ENCODE data around the gene NOP53.

The NOP53 gene

DNA sequence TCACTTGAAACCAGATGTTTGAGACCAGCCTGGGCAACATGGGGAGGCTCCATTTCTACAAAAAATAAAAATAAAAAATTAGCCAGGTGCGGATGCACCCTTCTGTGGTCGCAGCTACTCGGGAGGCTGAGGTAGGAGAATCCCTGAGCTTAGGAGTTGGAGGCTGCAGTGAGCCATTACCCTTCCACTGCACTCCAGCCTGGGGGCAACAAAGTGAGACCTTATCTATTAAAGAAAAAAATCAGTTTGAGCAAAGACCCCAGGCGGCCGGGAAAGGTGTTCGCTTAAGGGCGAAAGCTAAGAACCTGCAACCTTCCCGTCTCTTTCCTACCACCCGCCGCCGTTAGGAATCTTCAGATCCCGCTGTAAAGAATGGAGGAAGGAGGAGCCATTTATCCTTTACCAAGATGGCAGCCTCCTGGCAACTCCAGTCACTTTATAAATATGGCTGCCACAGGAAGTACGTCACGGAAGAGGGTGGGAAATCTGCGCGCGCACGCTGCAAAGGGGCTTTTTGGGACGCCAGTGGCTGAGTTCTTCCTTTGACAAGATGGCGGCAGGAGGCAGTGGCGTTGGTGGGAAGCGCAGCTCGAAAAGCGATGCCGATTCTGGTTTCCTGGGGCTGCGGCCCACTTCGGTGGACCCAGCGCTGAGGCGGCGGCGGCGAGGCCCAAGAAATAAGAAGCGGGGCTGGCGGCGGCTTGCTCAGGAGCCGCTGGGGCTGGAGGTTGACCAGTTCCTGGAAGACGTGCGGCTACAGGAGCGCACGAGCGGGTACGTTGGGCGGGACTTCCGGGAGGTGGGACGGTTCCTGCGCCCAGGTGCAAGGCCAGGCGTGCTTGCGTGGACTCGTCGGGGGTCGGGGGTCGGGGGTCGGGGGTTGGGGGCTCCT, at the start of gene NOP53:
Gene NOP53, plus strand, starts transcription at position 537 of the 892 bp plus-strand sequence. Its CDS starts 14 bp downstream, at position 551.
- no peaks in the 10 kb centered on the region for H3K9me3 Mint-ChIP-seq
- H3K27ac Mint-ChIP-seq, result peak within 1 kb of the TSS; percentile 99
- H3K4me1 Mint-ChIP-seq, result peaks cover 64% of the 10 kb centered on the region
- DNase-seq (peak; percentile 97), ATAC-seq (peak; percentile 56)
- peak within 1 kb of the TSS; percentile 99 for H3K4me3 Mint-ChIP-seq
- peaks cover 1% of the 10 kb centered on the region for H3K27me3 Mint-ChIP-seq
- peaks cover 26% of the 10 kb centered on the region for H3K36me3 Mint-ChIP-seq (ENCODE audit: low read depth)

GRCh38 chr19:47696635-47697034, 48.7 kb upstream of the NOP53 start:
- DNase-seq (no peak), ATAC-seq (no peak)
- no peaks in the 10 kb centered on the region for H3K9me3 Mint-ChIP-seq
- H3K4me1 Mint-ChIP-seq, result no peaks in the 10 kb centered on the region
- no peak overlapping the region for H3K4me3 Mint-ChIP-seq
- H3K27ac Mint-ChIP-seq, result no peak overlapping the region
- H3K36me3 Mint-ChIP-seq (ENCODE audit: low read depth), result no peaks in the 10 kb centered on the region
- H3K27me3 Mint-ChIP-seq, result no peaks in the 10 kb centered on the region

DNA sequence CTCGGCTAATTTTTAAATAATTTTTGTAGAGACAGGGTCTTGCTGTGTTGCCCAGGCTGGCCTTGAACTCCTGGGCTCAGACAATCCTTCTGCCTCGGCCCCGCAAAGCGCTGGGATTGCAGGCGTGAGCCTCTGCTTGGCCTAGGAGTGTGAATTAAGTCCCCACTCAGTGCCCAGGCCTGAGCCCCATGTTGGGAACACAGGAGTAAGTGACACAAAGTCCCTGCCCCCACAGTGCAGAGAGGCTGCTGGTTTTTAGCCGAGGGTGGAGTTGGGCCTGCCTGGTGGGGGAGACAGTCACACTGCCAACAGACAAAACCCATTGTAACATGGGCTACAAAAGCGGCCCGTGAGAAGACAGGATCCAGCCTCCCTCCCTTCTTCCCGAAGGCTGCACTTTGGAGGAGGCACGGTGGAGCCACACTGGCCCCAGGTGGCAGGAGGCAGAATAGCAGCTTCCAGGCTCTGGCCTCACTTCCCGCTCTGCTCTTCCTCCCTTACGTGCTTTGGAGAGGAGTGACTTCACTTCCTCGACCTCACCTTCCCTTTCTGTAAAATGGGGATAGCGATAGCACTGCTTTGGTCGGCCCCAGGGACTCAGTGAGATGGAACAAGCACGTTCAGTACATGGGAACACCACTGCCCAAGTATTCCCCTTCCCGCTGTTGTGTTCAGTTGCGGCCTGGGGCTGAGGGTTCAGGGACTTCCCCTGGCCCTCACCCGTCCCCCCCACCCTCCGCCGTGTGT, 47.3 kb upstream of the NOP53 start:
- peak; percentile 67 for ATAC-seq
- Mint-ChIP-seq H3K4me1 (no peaks in the 10 kb centered on the region), H3K9me3 (no peaks in the 10 kb centered on the region), H3K27ac (no peak overlapping the region), H3K27me3 (no peaks in the 10 kb centered on the region), H3K36me3 (ENCODE audit: low read depth) (peaks cover 3% of the 10 kb centered on the region), H3K4me3 (no peak overlapping the region)
- peak; percentile 62 for DNase-seq

GRCh38 chr19:47698631-47699359, 46.6 kb upstream of the NOP53 start:
- no peaks in the 10 kb centered on the region for H3K4me1 Mint-ChIP-seq
- no peak overlapping the region for H3K4me3 Mint-ChIP-seq
- ATAC-seq (no peak), DNase-seq (no peak)
- no peaks in the 10 kb centered on the region for H3K27me3 Mint-ChIP-seq
- H3K9me3 Mint-ChIP-seq, result no peaks in the 10 kb centered on the region
- H3K27ac Mint-ChIP-seq, result no peak overlapping the region
- H3K36me3 Mint-ChIP-seq (ENCODE audit: low read depth), result peaks cover 3% of the 10 kb centered on the region

DNA sequence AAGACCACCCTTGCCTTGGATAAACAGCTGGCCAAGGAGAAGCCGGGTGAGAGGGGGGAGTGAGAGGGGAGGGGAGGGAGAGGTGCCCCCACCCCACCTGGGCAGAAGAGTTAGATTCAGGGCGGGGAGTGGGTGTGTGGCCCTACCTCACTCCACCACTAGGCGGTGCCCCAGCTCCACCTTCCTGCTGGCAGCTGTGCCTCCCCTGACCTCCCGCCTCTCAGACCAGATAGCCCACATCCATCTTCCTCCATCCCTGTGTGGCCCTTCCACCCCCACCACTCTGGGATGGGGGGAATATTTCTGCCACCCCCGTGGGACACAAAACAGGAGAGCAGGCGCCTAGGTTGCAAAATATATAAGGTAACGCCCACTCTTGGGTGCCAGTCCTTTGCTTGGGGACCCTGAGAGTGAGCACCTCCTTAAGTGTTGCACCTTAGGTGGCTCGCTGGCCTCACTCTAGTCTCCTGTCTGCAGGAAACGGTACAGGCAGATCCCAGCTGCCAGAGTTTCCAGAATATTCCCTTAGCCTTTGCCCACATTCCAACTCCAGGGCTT, 45.9 kb upstream of the NOP53 start:
- H3K4me1 Mint-ChIP-seq, result no peaks in the 10 kb centered on the region
- peaks cover 3% of the 10 kb centered on the region for H3K36me3 Mint-ChIP-seq (ENCODE audit: low read depth)
- H3K4me3 Mint-ChIP-seq, result no peak overlapping the region
- peak; percentile 70 for DNase-seq
- H3K9me3 Mint-ChIP-seq, result no peaks in the 10 kb centered on the region
- no peak overlapping the region for H3K27ac Mint-ChIP-seq
- H3K27me3 Mint-ChIP-seq, result no peaks in the 10 kb centered on the region
- peak; percentile 44 for ATAC-seq

DNA sequence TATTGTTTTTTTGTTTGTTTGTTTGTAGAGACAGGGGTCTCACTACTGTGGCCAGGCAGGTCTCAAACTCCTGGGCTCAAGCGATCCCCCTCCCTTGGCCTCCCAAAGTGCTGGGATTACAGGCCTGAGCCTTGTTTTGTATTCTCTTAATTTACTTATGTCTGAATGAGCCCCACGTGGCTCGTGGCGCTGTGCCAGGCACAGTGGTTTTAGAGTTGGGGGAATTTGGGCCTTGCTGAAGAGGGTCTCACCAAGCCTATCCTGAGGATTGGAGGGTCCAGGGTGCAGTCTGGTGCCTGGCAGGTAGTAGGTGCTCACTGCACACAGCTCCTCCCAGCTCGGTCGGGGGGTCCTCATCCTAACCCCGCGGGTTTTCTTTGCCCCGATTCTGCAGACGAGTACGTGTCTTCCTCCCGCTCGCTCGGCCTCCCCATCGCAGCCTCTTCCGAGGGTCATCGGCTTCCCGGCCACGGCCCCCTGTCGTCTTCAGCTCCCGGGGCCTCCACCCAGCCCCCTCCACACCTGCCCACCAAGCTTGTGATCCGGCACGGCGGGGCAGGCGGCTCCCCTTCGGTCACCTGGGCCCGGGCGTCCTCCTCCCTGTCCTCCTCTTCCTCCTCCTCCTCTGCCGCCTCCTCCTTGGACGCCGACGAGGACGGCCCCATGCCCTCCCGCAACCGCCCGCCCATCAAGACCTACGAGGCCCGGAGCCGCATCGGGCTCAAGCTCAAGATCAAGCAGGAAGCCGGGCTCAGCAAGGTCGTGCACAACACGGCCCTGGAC, 44.2 kb upstream of the NOP53 start:
- peaks cover 3% of the 10 kb centered on the region for H3K36me3 Mint-ChIP-seq (ENCODE audit: low read depth)
- DNase-seq, result no peak
- H3K27ac Mint-ChIP-seq, result no peak overlapping the region
- ATAC-seq, result no peak
- H3K4me3 Mint-ChIP-seq, result no peak overlapping the region
- no peaks in the 10 kb centered on the region for H3K9me3 Mint-ChIP-seq
- H3K4me1 Mint-ChIP-seq, result no peaks in the 10 kb centered on the region
- no peaks in the 10 kb centered on the region for H3K27me3 Mint-ChIP-seq

GRCh38 chr19:47701717-47702552, 43.4 kb upstream of the NOP53 start:
- H3K36me3 Mint-ChIP-seq (ENCODE audit: low read depth), result peaks cover 3% of the 10 kb centered on the region
- no peaks in the 10 kb centered on the region for H3K4me1 Mint-ChIP-seq
- no peak overlapping the region for H3K27ac Mint-ChIP-seq
- H3K27me3 Mint-ChIP-seq, result peaks cover 3% of the 10 kb centered on the region
- H3K4me3 Mint-ChIP-seq, result no peak overlapping the region
- DNase-seq, result no peak
- no peak for ATAC-seq
- no peaks in the 10 kb centered on the region for H3K9me3 Mint-ChIP-seq

GRCh38 chr19:47702671-47703070, 42.7 kb upstream of the NOP53 start:
- Mint-ChIP-seq H3K27ac (no peak overlapping the region), H3K4me3 (no peak overlapping the region), H3K27me3 (peaks cover 3% of the 10 kb centered on the region), H3K9me3 (no peaks in the 10 kb centered on the region), H3K4me1 (peaks cover 4% of the 10 kb centered on the region), H3K36me3 (ENCODE audit: low read depth) (peaks cover 3% of the 10 kb centered on the region)
- DNase-seq, result no peak
- no peak for ATAC-seq

DNA sequence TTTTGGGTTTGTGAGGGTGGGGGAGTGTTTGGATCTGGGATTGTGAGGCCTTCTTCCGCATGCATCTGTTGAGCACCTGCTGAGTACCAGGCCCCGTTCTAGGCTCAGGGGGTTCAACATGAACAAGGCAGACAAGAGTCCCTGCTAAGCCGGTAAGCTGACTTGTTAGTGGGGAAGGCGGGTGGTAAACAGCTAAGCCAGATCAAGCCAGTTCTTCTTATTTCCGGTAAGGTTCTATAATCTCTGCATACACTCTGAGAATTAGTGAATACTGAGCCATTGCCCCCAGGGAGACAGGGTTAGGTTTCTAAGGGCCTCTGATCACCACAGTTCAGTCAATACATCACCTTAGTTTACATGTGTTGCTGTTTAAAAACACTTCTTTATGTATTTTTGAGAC, 42.0 kb upstream of the NOP53 start:
- Mint-ChIP-seq H3K27ac (no peak overlapping the region), H3K9me3 (no peaks in the 10 kb centered on the region)
- no peak for ATAC-seq

DNA sequence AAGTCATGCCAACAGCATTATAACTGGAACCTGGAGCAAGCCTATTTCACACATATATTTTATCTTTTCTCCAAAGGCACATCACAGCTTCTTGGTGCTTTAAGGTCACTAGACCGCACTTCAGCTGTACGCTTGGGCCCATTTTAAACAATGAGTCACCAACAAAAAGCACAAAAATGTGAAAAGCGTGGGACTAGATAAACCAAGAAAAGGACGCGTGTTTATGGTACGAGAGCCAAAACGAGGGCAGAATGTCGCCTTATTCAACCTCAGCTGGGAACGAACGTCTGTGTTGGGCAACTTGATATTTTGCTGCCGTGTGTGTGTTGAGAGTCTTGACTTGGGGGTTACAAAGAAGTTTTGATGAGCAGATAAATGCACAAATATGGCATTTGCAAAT, 41.3 kb upstream of the NOP53 start:
- peaks cover 4% of the 10 kb centered on the region for H3K4me1 Mint-ChIP-seq
- H3K9me3 Mint-ChIP-seq, result no peaks in the 10 kb centered on the region
- no peak for ATAC-seq
- peaks cover 3% of the 10 kb centered on the region for H3K36me3 Mint-ChIP-seq (ENCODE audit: low read depth)
- peaks cover 4% of the 10 kb centered on the region for H3K27me3 Mint-ChIP-seq
- DNase-seq, result no peak
- no peak overlapping the region for H3K4me3 Mint-ChIP-seq
- no peak overlapping the region for H3K27ac Mint-ChIP-seq

More for the DNA sequence above, 42.0 kb upstream of the NOP53 start:
- DNase-seq, result no peak
- Mint-ChIP-seq H3K4me1 (peaks cover 4% of the 10 kb centered on the region), H3K4me3 (no peak overlapping the region), H3K36me3 (ENCODE audit: low read depth) (peaks cover 3% of the 10 kb centered on the region), H3K27me3 (peaks cover 4% of the 10 kb centered on the region)

GRCh38 chr19:47704656-47705055, 40.7 kb upstream of the NOP53 start:
- Mint-ChIP-seq H3K27me3 (peaks cover 4% of the 10 kb centered on the region), H3K4me1 (peaks cover 4% of the 10 kb centered on the region), H3K4me3 (no peak overlapping the region), H3K9me3 (no peaks in the 10 kb centered on the region), H3K27ac (no peak overlapping the region), H3K36me3 (ENCODE audit: low read depth) (peaks cover 3% of the 10 kb centered on the region)
- DNase-seq (no peak), ATAC-seq (no peak)

DNA sequence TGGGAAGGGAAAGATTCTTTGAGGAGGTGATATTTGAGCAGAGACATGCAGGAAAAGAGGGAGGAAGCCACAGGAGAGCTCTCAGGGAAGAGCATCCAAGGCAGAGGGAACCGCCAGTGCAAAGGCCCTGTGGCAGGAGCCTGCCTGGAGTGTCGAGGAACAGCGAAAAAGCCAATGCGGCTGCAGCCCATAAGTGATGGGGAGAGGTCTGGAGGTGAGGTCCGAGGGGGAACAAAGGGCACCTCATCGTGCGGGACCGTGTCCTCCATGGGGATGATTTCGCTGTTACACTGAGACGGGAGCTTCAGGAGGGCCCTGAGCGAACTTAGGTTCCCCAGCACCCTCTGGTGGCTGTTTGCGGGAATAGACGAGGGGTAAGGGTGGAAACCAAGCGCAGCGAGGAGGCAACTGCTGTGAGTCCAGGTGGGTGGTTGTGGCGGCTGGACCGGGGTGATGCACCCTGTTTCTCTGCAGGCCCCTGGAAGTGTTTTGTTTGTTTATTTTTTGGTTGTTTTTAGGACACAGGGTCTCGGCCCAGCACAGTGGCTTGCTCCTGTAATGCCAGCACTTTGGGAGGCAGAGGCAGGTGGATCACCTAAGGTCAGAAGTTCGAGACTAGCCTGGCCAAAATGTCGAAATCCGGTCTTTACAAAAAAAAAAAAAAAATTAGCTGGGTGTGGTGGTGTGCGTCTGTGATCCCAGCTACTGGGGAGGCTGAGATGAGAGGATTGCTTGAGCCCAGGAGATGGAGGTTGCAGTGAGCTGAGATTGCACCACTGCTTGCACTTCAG, 38.0 kb upstream of the NOP53 start:
- DNase-seq (peak; percentile 84), ATAC-seq (peak; percentile 97)
- H3K9me3 Mint-ChIP-seq, result no peaks in the 10 kb centered on the region
- H3K27me3 Mint-ChIP-seq, result peaks cover 14% of the 10 kb centered on the region
- H3K36me3 Mint-ChIP-seq (ENCODE audit: low read depth), result peaks cover 3% of the 10 kb centered on the region
- H3K27ac Mint-ChIP-seq, result no peak overlapping the region
- H3K4me1 Mint-ChIP-seq, result peaks cover 4% of the 10 kb centered on the region
- H3K4me3 Mint-ChIP-seq, result no peak overlapping the region

Data from activated naive CD8-positive, alpha-beta T cell treated with anti-CD3 and anti-CD28 coated beads, Interleukin-2, amount 50 U/mL, for 24 hours (primary cell).